Embryonic facial prominence (tissue), 1 donor: ENCODE measurements around the gene ADA.
"Not testable (repeated sequence)": the region's sequence is repeated elsewhere in the genome, so short reads cannot be mapped to it uniquely, and the experiment has no call there.

Source experiments
- DNase-seq: peaks from one replicate; pipeline ENCODE4 v3.0.0-alpha.2; 2016; ENCODE audit errors: extremely low spot score

Gene ADA

GRCh38 chr20:44600301-44600700 is 51.2 kb downstream of the ADA start:
- no peak for DNase-seq

GRCh38 chr20:44599715-44600114 is 51.8 kb downstream of the ADA start:
- no peak for DNase-seq

GRCh38 chr20:44598423-44599305 is 52.8 kb downstream of the ADA start:
- no peak for DNase-seq

- DNase-seq = no peak
Measured at GRCh38 chr20:44597930-44598329, 53.6 kb downstream of the ADA start.

- DNase-seq = no peak
Measured at GRCh38 chr20:44597516-44597915, 54.0 kb downstream of the ADA start.

- no peak for DNase-seq
Measured at GRCh38 chr20:44596876-44597275, 54.6 kb downstream of the ADA start.

- no peak for DNase-seq
Measured at GRCh38 chr20:44596010-44596409, 55.5 kb downstream of the ADA start.

- no peak for DNase-seq
Measured at GRCh38 chr20:44594730-44595129, 56.8 kb downstream of the ADA start.

- DNase-seq = no peak
Measured at GRCh38 chr20:44593751-44594150, 57.7 kb downstream of the ADA start.

GRCh38 chr20:44592366-44592765 is 59.1 kb downstream of the ADA start:
- DNase-seq = no peak

GRCh38 chr20:44590980-44591778 is 60.3 kb downstream of the ADA start:
- DNase-seq = no peak

GRCh38 chr20:44589537-44589936 is 62.0 kb downstream of the ADA start:
- no peak for DNase-seq

- DNase-seq = not testable (repeated sequence)
Measured at GRCh38 chr20:44588321-44588720, 63.2 kb downstream of the ADA start.

GRCh38 chr20:44587035-44587980 is 64.2 kb downstream of the ADA start:
- DNase-seq = no peak

- no peak for DNase-seq
Measured at GRCh38 chr20:44586289-44586911, 65.1 kb downstream of the ADA start.

GRCh38 chr20:44585057-44585963 is 66.2 kb downstream of the ADA start:
- DNase-seq = no peak

- DNase-seq = no peak
Measured at GRCh38 chr20:44584162-44584561, 67.3 kb downstream of the ADA start.

- DNase-seq = no peak
Measured at GRCh38 chr20:44583157-44583556, 68.3 kb downstream of the ADA start.

- no peak for DNase-seq
Measured at GRCh38 chr20:44582311-44583025, 69.0 kb downstream of the ADA start, which contains the start of gene PKIG. PKIG (plus strand) TSS chr20:44582579; CDS start chr20:44614557, 31,978 bp downstream.
